Karpas-422 (cell line): ENCODE data around the gene TBX1. TPM values are rescaled to one million over a fixed set of nuclear protein-coding genes. Genes with fewer than 3 reads are reported as not detected.
"Not testable (repeated sequence)": the region's sequence is repeated elsewhere in the genome, so short reads cannot be mapped to it uniquely, and the experiment has no call there.

Experiments used
- DNase-seq: peaks from one replicate; pipeline ENCODE4 v3.0.0-alpha.2; 2015
- H2AFZ ChIP-seq: fragments of 200-600 bp; sonication (generic); 2 replicates; pipeline ENCODE4 v1.6.1; 2014; ENCODE audit warnings: antibody characterized with exemption, low read length, mixed read lengths
- H3K27ac ChIP-seq: fragments of 200-600 bp; sonication (generic); 2 replicates; pipeline ENCODE4 v1.5.1; 2014; ENCODE audit warnings: mild to moderate bottlenecking, low read length, moderate library complexity
- H3K27me3 ChIP-seq: fragments of 200-600 bp; sonication (generic); 2 replicates; pipeline ENCODE4 v1.6.1; 2014; ENCODE audit warnings: low read length, mixed read lengths
- H3K36me3 ChIP-seq: fragments of 200-600 bp; sonication (generic); 2 replicates; pipeline ENCODE4 v1.6.1; 2014; ENCODE audit warnings: low read length, mixed read lengths; ENCODE audit not compliant: insufficient read depth
- H3K4me1 ChIP-seq: fragments of 200-600 bp; sonication (generic); 2 replicates; pipeline ENCODE4 v1.6.1; 2014; ENCODE audit warnings: mild to moderate bottlenecking, low read length, mixed read lengths
- H3K4me2 ChIP-seq: fragments of 200-600 bp; sonication (generic); 2 replicates; pipeline ENCODE4 v1.6.1; 2014; ENCODE audit warnings: low read length, low read depth, mild to moderate bottlenecking; ENCODE audit not compliant: poor library complexity, severe bottlenecking
- H3K4me3 ChIP-seq: fragments of 200-600 bp; sonication (generic); 2 replicates; pipeline ENCODE4 v1.5.1; 2014; ENCODE audit warnings: mild to moderate bottlenecking, antibody characterized with exemption, low read length, mixed read lengths
- H3K79me2 ChIP-seq: fragments of 200-600 bp; sonication (generic); 2 replicates; pipeline ENCODE4 v1.6.1; 2014; ENCODE audit warnings: mild to moderate bottlenecking, low read length, mixed read lengths
- H3K9ac ChIP-seq: fragments of 200-600 bp; sonication (generic); 2 replicates; pipeline ENCODE4 v1.6.0; 2014; ENCODE audit warnings: low read length
- H3K9me2 ChIP-seq: fragments of 200-600 bp; sonication (generic), shearing (Covaris generic); replicated peaks from 2 replicates; pipeline ENCODE4 v1.6.0; 2014; ENCODE audit warnings: mild to moderate bottlenecking, low read length, moderate library complexity; ENCODE audit not compliant: insufficient read depth
- H3K9me3 ChIP-seq: fragments of 300-700, 200-600 bp; sonication (generic); 2 replicates; pipeline ENCODE4 v1.6.1; 2014; ENCODE audit warnings: low read length, mixed read lengths
- H4K20me1 ChIP-seq: fragments of 200-600 bp; sonication (generic); 2 replicates; pipeline ENCODE4 v1.6.1; 2014; ENCODE audit warnings: mild to moderate bottlenecking, antibody characterized with exemption, low read length, low read depth; ENCODE audit not compliant: insufficient read depth
- total RNA-seq: library from RNA; depleted of rRNA; stranded (reverse); fragments of >200 nt; shearing (Covaris generic); gene quantifications from 2 replicates; pipeline ENCODE4 v1.2.3, GENCODE V29; 2014; ENCODE audit warnings: low replicate concordance

The TBX1 gene
- total RNA-seq, 1 experiment from 2014 or later: not detected

DNA sequence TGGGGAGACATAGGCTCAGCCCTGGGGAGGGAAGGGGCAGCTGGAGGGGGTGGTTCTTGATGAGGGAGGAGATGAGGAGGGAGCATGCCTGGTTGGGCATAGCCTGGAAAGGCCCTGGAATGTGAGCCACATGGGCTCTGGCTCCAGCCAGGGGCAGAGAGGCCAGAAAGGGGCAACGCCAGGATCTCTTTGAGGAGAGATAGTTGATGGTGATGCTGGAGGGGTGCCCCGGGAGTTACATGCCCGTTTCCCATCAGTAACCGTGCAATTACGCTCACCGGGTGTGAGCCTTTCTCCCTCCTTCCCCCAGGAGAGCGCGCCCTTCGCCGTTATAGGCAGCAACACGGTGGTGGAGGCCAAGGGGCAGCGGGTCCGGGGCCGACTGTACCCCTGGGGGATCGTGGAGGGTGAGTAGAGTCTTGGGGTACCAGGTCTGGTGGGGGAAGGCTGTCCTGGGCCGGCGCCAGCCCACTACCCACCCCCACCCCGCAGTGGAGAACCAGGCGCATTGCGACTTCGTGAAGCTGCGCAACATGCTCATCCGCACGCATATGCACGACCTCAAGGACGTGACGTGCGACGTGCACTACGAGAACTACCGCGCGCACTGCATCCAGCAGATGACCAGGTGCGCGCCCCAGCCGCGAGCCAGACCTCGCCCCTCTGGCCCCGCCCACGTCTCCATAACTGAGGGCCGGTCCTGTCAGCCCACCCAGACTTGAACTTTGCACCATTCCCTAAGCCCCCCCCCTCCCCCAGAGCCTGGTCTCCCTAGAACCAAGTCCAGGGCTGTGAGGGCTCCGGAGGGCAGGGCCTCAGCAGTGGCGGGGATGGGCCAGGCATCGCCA, 39.0 kb upstream of the TBX1 start:
- no peaks in the 10 kb centered on the region for H4K20me1 ChIP-seq
- H3K79me2 ChIP-seq: no peaks in the 10 kb centered on the region
- H3K4me3 ChIP-seq: no peak overlapping the region
- no peak for DNase-seq
- peaks cover 3% of the 10 kb centered on the region; the same call in 1 of the 2 replicates for H3K4me1 ChIP-seq
- H3K9me2 ChIP-seq: no peaks in the 10 kb centered on the region
- no peak overlapping the region for H2AFZ ChIP-seq
- no peak overlapping the region for H3K4me2 ChIP-seq
- no peaks in the 10 kb centered on the region for H3K9me3 ChIP-seq
- no peak overlapping the region for H3K27ac ChIP-seq
- H3K36me3 ChIP-seq: no peaks in the 10 kb centered on the region
- no peaks in the 10 kb centered on the region for H3K27me3 ChIP-seq
- H3K9ac ChIP-seq: no peak overlapping the region

DNA sequence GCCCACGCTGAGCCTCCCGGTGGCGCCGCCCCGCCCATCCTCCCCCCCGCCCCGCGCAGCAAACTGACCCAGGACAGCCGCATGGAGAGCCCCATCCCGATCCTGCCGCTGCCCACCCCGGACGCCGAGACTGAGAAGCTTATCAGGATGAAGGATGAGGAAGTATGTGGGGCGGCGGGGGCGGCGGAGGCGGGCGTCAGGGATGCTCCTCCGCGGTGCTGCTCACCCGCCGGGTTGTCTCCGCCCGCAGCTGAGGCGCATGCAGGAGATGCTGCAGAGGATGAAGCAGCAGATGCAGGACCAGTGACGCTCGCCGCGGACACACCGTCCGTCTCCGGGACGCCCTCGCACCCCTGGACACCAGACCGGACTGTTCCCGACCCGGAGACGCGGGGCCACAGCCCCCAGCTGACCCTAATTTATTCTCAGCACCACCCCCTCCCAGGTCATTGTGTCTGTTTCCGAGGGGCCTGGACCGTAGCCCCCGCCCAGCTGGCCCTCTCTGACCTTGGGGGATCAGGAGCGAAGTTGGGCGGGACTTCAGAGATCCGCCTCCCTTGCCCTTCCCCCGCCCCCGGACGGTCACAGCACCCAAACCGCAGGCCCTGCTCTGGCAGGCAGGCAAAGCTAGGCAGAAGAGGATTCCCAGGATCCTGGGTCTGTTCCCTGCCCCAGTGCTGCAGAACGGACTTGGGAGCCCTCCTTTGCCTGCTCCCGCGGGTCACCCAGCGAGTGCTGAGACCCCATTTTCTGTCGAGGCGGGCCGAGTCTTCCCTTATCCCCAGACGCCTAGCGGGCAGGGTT, 38.2 kb upstream of the TBX1 start:
- no peaks in the 10 kb centered on the region for H3K9me3 ChIP-seq
- H3K36me3 ChIP-seq: no peaks in the 10 kb centered on the region
- H3K27me3 ChIP-seq: no peaks in the 10 kb centered on the region
- DNase-seq: no peak
- H3K79me2 ChIP-seq: no peaks in the 10 kb centered on the region
- no peak overlapping the region for H3K9ac ChIP-seq
- no peak overlapping the region for H3K4me2 ChIP-seq
- no peaks in the 10 kb centered on the region for H4K20me1 ChIP-seq
- no peak overlapping the region for H2AFZ ChIP-seq
- H3K9me2 ChIP-seq: no peaks in the 10 kb centered on the region
- H3K4me3 ChIP-seq: no peak overlapping the region
- H3K4me1 ChIP-seq: peaks cover 3% of the 10 kb centered on the region; the same call in 1 of the 2 replicates
- H3K27ac ChIP-seq: no peak overlapping the region

DNA sequence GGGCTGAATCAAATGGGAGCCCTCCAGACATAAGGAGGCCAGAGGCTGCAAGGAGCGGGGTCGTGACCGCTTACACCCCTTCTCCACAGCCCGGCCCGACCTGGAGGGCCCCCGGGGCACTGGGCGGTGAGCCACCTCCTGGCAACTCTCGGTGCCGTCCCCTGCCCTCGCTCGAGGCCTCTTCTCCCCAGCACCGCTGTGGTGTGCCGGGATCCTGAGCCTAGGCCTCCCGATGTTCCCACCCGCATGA, 37.7 kb upstream of the TBX1 start:
- Histone ChIP-seq H3K4me3 (no peak overlapping the region), H2AFZ (no peak overlapping the region), H3K79me2 (no peaks in the 10 kb centered on the region), H3K9me3 (no peaks in the 10 kb centered on the region), H3K27me3 (no peaks in the 10 kb centered on the region), H3K9me2 (no peaks in the 10 kb centered on the region), H3K9ac (no peak overlapping the region), H3K36me3 (no peaks in the 10 kb centered on the region), H3K4me1 (no peaks in the 10 kb centered on the region), H3K4me2 (no peak overlapping the region), H4K20me1 (no peaks in the 10 kb centered on the region), H3K27ac (no peak overlapping the region)
- no peak for DNase-seq

DNA sequence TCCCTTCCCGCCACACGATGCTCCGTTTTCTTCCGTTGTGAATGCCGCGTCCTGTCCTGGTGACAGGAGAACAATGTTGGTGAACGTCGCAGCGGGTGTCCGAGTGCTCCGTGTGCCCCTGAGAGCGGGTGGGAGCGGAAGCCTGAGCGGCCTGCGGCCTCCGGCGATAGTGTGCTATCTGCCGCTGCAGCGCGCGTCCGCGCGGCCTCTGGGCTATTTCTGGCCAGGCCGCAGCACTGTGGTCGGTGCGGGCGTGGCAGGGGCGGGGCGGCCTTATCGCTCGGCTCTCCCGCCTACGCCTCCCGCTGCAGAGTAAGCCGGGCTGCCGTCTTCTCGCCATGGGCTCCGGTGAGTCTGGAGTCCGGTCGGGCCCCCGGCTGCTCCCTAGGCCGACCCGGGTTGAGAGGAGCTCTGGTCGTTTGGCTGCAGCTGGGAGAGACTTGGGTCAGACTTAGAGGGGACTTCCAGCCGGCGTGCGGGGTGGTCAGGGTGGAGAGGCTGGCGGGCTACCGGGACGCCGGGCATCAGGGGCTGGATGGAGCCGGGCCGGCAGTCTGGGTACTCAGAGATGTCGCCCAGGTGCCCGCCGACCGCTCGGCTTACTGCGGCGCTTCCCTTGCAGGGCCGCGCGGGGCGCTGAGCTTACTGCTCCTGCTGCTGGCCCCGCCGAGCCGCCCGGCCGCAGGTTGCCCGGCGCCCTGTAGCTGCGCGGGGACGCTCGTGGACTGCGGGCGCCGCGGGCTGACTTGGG, 37.2 kb upstream of the TBX1 start, which contains the start of gene GP1BB:
TSS of gene GP1BB (plus strand) at position 308 of the 751 bp plus-strand sequence. CDS start at position 339, 31 bp downstream.
- H3K9me3 ChIP-seq: no peaks in the 10 kb centered on the region
- no peak within 1 kb of the TSS for H3K4me3 ChIP-seq
- H3K27ac ChIP-seq: no peak within 1 kb of the TSS
- H3K9ac ChIP-seq: no peak within 1 kb of the TSS
- H3K36me3 ChIP-seq: no peaks in the 10 kb centered on the region
- no peaks in the 10 kb centered on the region for H4K20me1 ChIP-seq
- no peaks in the 10 kb centered on the region for H3K79me2 ChIP-seq
- H3K27me3 ChIP-seq: no peaks in the 10 kb centered on the region
- no peaks in the 10 kb centered on the region for H3K4me1 ChIP-seq
- no peak within 1 kb of the TSS for H3K4me2 ChIP-seq
- H2AFZ ChIP-seq: no peak within 1 kb of the TSS
- no peak for DNase-seq
- H3K9me2 ChIP-seq: no peaks in the 10 kb centered on the region

DNA sequence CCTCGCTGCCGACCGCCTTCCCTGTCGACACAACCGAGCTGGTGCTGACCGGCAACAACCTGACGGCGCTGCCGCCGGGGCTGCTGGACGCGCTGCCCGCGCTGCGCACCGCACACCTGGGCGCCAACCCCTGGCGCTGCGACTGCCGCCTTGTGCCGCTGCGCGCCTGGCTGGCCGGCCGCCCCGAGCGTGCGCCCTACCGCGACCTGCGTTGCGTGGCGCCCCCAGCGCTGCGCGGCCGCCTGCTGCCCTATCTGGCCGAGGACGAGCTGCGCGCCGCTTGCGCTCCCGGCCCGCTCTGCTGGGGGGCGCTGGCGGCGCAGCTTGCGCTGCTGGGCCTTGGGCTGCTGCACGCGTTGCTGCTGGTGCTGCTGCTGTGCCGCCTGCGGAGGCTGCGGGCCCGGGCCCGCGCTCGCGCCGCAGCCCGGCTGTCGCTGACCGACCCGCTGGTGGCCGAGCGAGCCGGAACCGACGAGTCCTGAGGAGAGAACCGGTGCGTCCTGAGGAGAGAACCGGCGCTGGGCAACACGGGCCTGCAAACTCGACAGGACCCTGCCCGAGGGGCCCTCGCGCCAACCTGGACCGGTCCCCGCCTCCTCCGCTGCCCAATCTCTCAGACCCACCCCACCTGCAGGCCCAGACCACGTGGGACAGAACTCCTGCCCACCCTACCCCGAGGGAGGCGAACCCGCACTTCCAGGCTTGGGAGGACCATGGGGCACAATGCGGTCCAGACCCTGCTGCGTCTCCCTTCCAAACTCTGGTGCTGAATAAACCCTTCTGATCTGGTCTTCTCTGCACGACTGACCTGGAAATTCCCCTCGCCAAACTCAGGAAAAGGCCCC, 36.4 kb upstream of the TBX1 start:
- H3K36me3 ChIP-seq: no peaks in the 10 kb centered on the region
- H3K4me1 ChIP-seq: no peaks in the 10 kb centered on the region
- no peak for DNase-seq
- H4K20me1 ChIP-seq: no peaks in the 10 kb centered on the region
- H3K79me2 ChIP-seq: no peaks in the 10 kb centered on the region
- H3K27ac ChIP-seq: no peak overlapping the region
- no peak overlapping the region for H3K9ac ChIP-seq
- no peak overlapping the region for H2AFZ ChIP-seq
- no peak overlapping the region for H3K4me2 ChIP-seq
- H3K27me3 ChIP-seq: no peaks in the 10 kb centered on the region
- H3K9me2 ChIP-seq: no peaks in the 10 kb centered on the region
- no peak overlapping the region for H3K4me3 ChIP-seq
- H3K9me3 ChIP-seq: no peaks in the 10 kb centered on the region

DNA sequence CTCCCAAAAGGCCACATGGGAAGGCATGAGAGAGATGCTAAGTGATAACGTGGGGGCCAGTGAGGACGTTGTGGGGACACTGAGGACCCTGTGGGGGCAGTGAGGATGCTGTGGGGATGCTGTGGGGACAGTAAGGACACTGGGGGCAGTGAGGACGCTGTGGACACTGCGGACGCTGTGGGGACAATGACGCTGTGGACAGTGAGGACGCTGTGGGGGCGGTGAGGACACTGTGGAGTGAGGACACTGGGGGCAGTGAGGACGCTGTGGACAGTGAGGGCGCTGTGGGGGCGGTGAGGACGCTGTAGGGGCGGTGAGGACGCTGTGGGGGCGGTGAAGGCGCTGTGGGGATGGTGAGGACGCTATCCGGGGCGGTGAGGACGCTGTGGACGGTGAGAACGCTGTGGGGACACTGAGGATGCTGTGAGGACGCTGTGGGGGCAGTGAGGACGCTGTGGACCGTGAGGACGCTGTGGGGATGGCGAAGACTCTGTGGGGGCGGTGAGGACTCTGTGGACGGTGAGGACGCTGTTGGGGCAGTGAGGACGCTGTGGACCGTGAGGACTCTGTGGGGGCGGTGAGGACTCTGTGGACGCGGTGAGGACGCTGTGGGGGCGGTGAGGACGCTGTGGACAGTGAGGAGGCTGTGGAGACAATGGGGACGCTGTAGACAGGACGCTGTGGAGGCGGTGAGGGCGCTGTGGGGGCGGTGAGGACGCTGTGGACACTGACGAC, 35.5 kb upstream of the TBX1 start:
- Histone ChIP-seq H3K9ac (no peak overlapping the region), H3K27ac (no peak overlapping the region), H4K20me1 (no peaks in the 10 kb centered on the region), H3K4me3 (no peak overlapping the region), H3K4me2 (no peak overlapping the region), H3K4me1 (no peaks in the 10 kb centered on the region), H3K9me2 (no peaks in the 10 kb centered on the region), H3K27me3 (no peaks in the 10 kb centered on the region), H3K9me3 (no peaks in the 10 kb centered on the region), H2AFZ (no peak overlapping the region), H3K36me3 (no peaks in the 10 kb centered on the region), H3K79me2 (no peaks in the 10 kb centered on the region)
- no peak for DNase-seq

DNA sequence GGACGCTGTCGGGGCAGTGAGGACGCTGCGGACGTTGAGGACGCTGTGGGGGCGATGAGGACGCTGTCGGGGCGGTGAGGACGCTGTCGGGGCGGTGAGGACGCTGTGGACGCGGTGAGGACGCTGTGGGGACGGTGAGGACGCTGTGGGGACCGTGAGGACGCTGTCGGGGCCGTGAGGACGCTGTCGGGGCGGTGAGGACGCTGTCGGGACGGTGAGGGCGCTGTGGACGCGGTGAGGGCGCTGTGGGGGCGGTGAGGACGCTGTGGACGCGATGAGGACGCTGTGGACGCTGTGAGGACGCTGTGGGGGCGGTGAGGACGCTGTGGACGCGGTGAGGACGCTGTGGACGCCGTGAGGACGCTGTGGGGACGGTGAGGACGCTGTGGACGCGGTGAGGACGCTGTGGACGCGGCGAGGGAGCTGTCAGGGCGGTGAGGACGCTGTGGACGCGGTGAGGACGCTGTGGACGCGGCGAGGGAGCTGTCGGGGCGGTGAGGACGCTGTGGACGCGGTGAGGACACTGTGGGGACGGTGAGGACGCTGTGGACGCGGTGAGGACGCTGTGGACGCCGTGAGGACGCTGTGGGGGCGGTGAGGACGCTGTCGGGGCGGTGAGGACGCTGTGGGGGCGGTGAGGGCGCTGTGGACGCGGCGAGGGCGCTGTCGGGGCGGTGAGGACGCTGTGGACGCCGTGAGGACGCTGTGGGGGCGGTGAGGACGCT, 34.4 kb upstream of the TBX1 start:
- not testable (repeated sequence) for H3K27me3 ChIP-seq, H3K9me3 ChIP-seq

More for the DNA sequence above, 34.4 kb upstream of the TBX1 start:
- not testable (repeated sequence) for H3K4me1 ChIP-seq, H3K79me2 ChIP-seq, H4K20me1 ChIP-seq, H3K4me3 ChIP-seq, H3K36me3 ChIP-seq, H3K27ac ChIP-seq, H3K4me2 ChIP-seq, DNase-seq, H3K9me2 ChIP-seq, H2AFZ ChIP-seq, H3K9ac ChIP-seq
